Measurements from ENCODE around the gene RFX3.

RFX3 gene

DNA sequence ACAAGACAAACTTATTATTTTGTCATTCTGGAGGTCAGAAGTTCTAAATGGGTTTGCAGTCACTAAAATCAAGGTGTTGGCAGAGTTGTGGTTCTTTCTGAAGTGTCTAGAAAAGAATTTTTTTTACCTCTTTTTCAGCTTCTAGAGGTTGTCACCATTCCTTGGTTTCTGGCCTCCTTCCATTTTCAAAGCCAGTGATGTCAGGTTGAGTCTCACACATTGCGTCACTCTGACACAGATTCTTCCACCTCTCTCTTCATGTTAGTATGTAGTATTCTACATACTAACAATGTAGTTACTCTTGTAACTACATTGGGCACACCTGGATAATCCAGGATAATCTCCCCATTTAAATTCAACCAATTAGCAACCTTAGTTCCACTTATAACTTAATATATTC, 290.3 kb downstream of the RFX3 start:
- no peak for DNase-seq (ENCODE audit: low read depth, low spot score)

DNA sequence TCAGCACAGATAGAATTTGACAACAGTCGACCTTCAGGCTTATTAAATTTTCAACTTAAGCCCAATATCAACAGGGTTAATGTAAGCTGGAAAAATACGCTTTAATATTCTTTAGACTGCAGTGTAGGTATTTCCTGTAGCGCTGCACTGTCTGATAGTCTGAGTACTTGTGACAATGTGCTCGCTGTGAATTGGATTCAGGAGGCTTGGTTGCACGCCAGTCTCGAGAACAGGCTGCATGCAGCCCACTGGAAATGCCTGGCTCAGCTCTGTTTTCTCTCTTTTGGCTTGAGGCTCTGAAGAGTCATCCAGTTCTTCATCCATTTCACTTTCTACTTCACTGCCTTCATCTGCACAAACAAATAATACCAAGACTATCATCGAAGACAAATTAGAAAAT, 300.9 kb downstream of the RFX3 start:
- no peak for DNase-seq (ENCODE audit: low read depth, low spot score)

DNA sequence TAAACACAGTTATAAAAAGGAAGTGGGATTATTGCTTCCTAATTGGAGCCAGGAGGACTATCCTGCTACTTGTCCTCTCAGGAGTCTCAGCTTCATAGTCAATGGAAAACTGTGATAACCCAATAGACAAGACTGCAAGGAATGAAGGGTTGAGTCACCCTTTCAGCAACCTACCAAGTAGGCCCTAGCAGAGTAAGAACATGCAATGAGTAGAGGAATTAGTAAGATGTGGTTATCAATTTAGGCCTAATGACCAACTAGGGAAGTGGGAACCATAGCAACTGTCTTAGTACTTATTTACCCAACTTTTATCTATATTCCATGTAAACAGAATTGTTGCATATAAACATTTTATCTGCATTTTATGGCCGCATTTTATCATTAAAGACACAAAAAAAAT, 310.1 kb downstream of the RFX3 start:
- DNase-seq (ENCODE audit: low read depth, low spot score), result no peak

DNA sequence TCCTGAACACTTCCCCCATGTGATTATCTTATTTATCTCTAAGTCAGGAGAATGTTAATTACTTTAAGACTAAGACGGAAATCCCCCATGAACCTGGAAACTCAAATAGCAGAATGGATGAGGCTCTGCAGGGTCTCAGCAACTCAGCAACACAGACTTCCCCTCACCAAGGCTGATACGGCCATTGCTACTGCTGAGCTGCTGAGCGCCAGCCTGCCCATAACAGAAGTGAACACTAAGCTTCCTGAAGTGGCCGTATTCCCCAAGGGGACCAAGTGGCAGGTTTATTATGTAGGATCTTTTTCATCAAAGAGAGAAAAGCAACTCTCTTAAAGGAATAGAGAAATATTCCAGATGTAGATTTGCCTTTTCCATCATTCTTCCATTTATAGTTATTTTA, 311.1 kb downstream of the RFX3 start:
- DNase-seq (ENCODE audit: low read depth, low spot score), result no peak

DNA sequence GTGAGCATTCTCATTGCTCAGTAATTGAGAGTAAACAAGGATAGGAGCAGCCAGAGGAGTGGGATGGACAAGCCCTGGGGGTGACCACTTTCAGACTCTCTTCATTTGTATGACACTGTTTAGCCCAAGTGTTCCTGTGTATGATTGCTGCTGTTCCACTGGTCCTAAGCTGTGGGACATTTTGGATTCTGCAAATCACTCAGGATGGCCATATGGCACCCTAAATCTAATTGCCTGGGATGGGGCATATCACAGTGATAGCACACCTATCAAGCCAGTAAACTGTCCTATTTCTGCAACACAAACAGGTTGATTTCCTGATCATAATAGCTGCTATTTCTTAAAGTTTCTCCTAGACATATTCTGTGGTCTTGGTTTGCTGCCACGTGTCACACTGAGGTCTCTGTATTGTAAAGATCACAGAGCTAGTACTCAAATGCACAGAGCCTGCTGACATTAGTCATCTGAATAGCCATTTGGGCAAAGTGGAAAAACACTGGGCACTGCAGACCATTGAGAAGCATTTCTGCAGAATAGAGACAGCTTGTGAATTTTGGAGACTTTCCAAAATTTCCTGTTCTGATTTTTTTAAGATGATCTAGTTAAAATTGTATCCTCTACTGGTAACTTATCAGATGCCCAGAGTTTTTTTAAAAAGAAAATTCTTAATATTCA, 320.2 kb downstream of the RFX3 start:
- DNase-seq (ENCODE audit: low read depth, low spot score), result no peak

DNA sequence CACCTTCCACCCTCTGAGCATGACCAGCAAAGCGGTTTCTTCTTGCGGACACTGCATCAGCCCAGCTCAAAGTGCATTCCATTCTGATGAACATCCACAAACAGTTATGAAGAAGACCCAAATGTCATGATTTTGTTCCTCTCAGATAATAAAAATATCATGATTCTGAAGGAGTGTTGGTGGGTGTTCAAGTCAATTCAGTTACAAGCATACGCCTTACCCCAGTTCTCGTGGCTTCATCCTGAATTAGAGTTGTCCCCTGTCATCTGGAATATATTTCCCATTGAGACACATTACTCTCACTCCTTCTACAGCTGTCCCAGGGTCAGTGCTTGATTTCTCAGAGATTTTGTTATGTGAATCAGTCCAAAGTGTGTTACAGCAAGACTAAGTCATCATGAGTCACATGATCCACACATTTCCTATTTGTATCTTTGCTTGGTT, 325.4 kb downstream of the RFX3 start:
- DNase-seq (ENCODE audit: low read depth, low spot score), result no peak

DNA sequence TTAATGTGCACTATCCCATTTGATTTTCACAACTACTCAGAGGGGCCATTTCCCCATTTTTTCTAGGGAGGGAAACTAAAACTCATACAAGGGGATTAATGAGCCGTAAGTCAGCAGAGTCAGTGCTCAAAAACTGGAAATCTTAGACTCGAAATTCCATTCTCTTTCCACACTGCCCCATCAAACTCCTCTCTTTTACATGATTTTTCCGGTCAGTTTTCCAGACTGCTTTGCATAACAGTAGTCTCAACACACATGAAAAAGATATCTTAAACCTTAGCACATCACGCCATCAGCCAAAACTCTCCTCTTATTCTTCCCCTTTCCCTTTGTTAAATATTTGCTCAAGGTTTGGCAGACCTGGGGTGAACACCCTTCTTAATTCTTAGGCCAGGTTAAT, 332.0 kb downstream of the RFX3 start:
- DNase-seq (ENCODE audit: low read depth, low spot score), result no peak

DNA sequence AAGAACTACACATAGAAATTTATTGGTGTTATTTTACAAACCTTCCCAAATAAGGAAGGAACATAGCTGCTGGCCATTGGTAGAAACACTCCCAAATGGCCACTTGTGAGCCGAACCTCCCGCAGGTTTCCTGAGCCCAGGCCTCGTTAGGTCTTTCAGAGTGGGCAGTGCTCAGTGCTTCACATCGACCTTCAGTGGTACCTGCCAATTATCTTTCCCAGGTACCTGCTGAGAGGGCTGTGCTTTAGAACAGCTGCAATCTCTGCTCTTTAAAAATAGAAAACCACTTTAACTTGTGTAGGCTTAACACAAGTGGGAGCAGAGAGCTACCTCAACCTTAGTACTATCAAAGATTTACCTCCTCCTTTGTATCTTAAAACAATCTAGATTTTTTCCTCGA, 334.1 kb downstream of the RFX3 start:
- no peak for DNase-seq (ENCODE audit: low read depth, low spot score)

DNA sequence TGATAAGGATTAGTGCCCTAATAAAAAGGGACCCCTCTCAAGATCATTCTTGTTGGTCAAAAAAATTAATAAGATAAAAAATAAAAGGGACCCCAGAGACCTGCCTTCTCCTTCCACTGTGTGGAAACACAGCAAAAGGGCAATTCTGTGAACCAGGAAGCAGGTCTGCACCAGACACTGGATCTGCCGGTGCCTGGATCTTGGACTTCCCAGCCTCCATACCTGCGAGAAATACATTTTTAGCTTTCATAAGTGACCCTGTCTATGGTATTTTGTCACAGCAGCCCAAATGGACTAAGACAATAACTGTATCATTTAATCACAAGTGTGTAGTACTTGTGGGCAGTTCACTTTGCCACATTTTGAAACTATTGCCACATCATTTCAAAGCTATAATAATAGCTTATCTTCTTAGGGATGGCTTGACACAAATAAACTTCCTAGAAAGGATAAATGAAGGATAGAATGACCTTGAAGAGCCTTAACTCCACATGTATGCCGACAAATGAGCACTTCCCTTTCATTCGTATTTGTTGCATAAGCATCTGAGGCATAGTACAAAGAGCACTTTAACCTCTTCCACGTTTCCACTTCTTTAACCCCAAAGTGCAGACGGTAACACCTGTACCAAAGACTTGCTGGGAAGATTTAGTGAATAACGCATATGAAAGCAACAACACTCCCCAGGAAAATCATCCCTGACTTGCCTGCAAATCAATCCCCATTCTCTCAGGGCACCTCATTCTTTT, 336.5 kb downstream of the RFX3 start:
- no peak for DNase-seq (ENCODE audit: low read depth, low spot score)

DNA sequence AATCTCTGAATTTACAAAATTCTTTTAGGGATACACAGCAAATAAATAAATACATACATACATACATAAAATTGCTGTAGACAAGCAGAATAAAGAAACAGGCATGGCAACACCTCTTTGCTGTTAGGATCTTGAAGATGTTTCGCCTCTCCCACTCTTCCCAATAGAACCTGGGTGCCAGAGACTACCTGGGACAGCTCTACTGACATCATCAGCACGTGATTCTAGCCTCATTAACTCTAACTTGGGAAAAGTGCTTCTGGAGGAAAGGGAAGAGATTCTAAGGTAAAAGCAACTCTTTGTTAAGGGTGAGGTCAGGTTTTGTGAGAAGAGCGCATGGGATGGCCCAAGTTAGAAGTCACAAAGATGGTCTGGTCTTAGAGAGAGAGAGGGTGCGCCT, 339.1 kb downstream of the RFX3 start:
- DNase-seq (ENCODE audit: low read depth, low spot score), result no peak

DNA sequence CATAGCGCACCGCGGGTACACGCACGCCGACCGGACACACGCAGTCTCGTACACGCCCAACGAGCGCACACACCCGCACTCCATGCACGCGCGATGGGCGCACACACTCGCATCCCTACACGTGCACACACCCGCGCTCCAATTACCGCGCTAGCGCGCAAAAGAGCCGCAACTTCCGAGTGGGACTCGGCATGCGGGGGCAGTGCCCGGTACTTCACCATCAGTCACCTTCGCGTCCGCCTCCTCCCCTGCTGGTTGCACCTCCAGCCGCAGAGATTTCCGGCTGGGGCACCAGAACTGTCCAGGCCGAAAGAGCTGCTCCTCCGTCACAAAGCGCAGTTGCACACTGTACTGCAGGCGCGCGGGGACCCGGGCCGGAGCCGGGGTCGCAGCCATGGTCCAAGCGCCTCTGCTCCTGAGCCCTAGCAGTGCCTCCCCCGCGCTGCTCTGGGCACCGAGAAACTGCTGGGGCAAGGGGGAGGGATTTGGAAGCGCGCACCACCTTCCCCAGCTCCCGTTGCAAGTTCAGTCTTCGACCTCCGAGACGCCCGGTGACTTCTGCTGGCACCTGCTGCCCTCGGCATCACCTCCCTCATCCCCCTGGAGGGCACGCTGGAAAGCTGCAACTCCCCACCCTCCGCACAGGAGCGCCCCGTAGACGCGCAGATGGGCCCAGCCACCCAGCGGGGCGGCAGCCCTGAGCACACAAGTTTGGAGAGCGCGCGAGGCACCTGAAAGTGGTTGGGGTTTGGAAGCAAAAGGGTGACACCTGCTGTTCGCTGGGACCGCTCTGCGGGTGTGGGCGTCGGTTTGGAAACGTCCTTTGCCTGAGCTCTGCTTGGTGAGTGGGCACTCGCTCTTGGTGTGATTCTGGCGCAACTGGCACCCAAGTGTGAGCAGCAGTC, 344.5 kb downstream of the RFX3 start:
- no peak for DNase-seq (ENCODE audit: low read depth, low spot score)

DNA sequence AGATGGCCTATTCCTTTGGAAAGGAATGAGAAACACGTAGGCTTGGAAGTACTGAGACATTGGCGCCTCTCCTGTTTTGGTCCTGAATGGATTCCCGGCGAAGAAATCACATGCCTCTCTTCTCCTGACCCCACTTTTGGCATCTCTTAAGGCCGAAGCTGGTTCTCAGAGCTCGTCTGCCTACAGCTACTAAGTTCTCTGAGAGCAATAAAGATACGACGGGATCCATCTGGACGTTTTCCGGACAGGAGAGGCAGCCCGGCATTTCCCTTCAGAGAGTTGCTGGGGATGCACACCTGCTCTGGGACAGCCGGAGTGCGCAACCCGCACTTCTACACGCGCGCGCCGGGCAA, 345.1 kb downstream of the RFX3 start:
- no peak for DNase-seq (ENCODE audit: low read depth, low spot score)

DNA sequence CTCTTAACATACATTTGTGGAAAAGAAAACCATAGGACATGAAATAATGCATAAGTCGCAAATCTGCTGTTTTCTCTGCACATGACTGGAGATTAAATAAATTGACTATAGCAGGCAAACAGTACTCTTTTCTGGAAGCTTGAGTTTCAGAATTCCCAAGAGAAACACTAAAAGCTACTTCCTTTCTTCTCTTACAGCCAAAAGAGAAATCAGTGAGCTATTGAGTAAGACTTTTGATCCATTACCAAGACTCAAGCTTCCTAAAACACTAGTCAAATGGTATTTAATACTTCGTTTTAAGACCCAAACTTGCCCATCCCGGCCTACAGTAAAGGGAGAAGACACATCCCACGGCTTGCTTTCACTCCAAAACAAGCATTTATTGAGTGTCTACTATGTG, 346.1 kb downstream of the RFX3 start:
- no peak for DNase-seq (ENCODE audit: low read depth, low spot score)

DNA sequence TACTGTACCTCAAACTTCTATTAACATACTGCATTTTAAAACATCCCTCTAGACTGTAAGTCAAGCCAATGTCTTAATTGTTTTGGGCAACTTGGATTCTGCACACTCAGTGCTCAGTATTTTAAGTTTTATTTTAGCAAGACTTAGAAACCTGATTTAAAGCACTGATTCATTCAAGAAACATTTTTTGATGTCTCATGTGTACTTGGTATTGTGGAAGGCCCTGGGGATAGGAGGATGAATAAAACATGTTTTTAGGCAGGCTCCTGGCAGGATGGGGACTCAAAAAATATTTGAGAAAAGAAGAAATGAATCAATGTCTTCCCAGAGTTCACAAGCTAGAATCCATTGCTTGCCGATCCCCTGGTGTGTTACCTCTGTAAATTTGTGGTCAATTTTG, 347.9 kb downstream of the RFX3 start:
- DNase-seq (ENCODE audit: low read depth, low spot score), result no peak

DNA sequence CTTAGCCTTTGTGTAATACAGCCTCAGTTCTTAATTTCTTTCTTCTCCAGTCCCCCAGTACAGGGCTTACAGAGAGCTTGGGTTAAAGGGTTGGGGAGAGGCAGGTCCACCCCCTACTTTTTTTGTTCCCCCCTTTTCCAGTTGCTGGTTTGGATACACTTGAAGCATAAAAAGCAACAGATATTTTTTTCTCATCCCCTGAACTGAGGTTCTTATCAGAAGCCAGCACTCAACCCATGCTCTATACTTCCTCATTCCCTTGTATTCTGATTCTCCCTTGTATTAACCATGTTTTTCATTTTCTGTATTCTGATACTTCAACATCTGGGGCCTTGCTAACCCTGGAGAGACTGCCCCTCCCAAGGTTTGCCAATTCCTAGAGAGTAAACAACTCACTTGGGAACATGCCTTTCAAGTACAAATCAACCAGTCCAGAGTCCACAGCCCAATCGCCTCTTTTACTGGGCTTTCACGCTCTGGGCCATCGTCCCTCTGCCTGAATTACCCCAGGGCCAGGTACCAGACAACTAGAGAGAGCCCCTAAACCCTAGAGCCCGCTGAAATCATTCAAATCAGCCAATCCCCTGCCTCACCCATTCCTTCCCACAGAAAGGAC, 348.5 kb downstream of the RFX3 start:
- DNase-seq (ENCODE audit: low read depth, low spot score), result no peak

DNA sequence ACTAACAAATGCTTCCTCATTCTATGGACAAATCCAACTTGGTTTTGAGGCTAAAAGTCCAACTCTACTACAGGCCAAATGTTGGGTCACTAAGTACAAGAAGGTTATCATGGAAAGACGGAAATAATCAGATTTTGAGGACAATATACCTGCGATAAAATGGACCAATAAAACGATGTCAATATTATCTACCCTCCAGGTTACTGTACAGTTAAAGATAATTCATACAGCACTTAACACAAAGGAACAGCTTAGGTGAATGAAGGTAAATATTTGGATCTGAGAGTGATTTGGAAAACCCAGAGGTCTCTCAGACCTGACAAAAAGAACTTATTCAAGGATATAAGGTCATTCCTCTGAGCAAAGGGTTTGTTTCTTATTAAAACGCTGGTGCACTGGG, 352.4 kb downstream of the RFX3 start:
- no peak for DNase-seq (ENCODE audit: low read depth, low spot score)

DNA sequence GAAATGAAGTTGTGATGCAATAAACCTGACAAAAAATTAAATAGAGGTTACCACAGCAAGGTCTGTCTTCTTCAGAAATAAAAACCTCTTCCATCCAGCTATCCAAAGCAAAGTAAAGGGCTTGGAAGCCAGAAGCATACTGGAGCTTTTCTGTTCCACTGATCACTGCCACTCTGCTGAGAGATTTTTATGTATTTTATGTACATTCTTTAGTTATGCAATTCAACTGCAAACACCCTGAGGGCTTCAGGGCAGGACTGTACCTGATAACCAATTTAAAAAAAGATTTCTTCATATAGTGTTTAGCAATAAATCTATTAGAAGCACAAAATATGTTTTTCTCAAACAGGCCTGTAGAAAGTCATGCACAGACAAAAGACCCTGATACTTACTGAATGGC, 355.0 kb downstream of the RFX3 start:
- DNase-seq (ENCODE audit: low read depth, low spot score), result no peak

Measured in activated naive CD8-positive, alpha-beta T cell treated with anti-CD3 and anti-CD28 coated beads, Interleukin-2, amount 50 U/mL, for 16 hours (primary cell).